Dendritic cell treated with granulocyte-macrophage colony-stimulating factor and Interleukin-4, amounts not matched to agents 40 ng/mL and 50 ng/mL, for 4 days (primary cell): Measurements from ENCODE around the gene HMGB3.
"Not testable (repeated sequence)": the region's sequence is repeated elsewhere in the genome, so short reads cannot be mapped to it uniquely, and the experiment has no call there.

Experiments used
- H3K27ac Mint-ChIP-seq: one replicate; pipeline ENCODE4 v1.8.0; 2022; ENCODE audit warnings: mild to moderate bottlenecking, mixed read lengths
- H3K27me3 Mint-ChIP-seq: one replicate; pipeline ENCODE4 v1.8.0; 2022; ENCODE audit warnings: mild to moderate bottlenecking, mixed read lengths
- H3K36me3 Mint-ChIP-seq: one replicate; pipeline ENCODE4 v1.8.0; 2022; ENCODE audit warnings: low read depth, mixed read lengths
- H3K4me1 Mint-ChIP-seq: one replicate; pipeline ENCODE4 v1.8.0; 2022; ENCODE audit warnings: low read depth, mixed read lengths
- H3K4me3 Mint-ChIP-seq: one replicate; pipeline ENCODE4 v1.8.0; 2022; ENCODE audit warnings: mild to moderate bottlenecking, moderate library complexity, mixed read lengths
- H3K9me3 Mint-ChIP-seq: one replicate; pipeline ENCODE4 v1.8.0; 2022; ENCODE audit warnings: mixed read lengths
- intact Hi-C: fragments of 100-400 bp; cut with micrococcal nuclease; formaldehyde crosslinking; loops from one replicate; pipeline ENCODE4 v1.15.0; 2022

The HMGB3 gene

GRCh38 chrX:150964416-150964815 is 18.7 kb upstream of the HMGB3 start:
- H3K36me3 Mint-ChIP-seq, intact Hi-C loops, H3K9me3 Mint-ChIP-seq, H3K27me3 Mint-ChIP-seq, H3K27ac Mint-ChIP-seq, H3K4me1 Mint-ChIP-seq, H3K4me3 Mint-ChIP-seq: not testable (repeated sequence)

- H3K36me3 Mint-ChIP-seq, result no peaks in the 10 kb centered on the region
- H3K4me3 Mint-ChIP-seq, result no peak overlapping the region
- H3K27me3 Mint-ChIP-seq, result peaks cover 2% of the 10 kb centered on the region
- no peaks in the 10 kb centered on the region for H3K9me3 Mint-ChIP-seq
- H3K4me1 Mint-ChIP-seq, result no peaks in the 10 kb centered on the region
- intact Hi-C loops, result no loop called here
- no peak overlapping the region for H3K27ac Mint-ChIP-seq
Measured at GRCh38 chrX:150966235-150966634, 16.9 kb upstream of the HMGB3 start.

DNA sequence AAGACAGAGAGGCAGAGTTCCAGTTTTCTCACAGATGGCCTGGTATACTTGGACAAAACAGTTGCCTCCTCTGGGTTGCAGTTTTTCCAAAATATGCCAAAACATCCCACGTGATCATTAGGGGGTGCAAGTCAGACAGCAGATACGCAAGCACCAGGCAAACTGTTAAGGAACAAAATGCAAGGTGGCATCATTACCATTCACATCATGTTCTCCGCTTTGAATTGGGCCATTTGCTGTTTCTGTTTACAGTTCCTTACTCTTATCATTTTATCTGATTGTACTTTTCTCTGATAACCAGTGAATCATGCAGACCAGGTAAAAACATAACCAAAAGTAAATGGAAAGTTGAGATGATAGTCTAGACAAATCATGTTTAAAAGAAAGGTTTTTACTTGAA is 16.4 kb upstream of the HMGB3 start:
- H3K36me3 Mint-ChIP-seq, result no peaks in the 10 kb centered on the region
- H3K4me3 Mint-ChIP-seq, result no peak overlapping the region
- peaks cover 2% of the 10 kb centered on the region for H3K27me3 Mint-ChIP-seq
- H3K9me3 Mint-ChIP-seq, result no peaks in the 10 kb centered on the region
- no peaks in the 10 kb centered on the region for H3K4me1 Mint-ChIP-seq
- no peak overlapping the region for H3K27ac Mint-ChIP-seq
- intact Hi-C loops, result no loop called here

GRCh38 chrX:150967786-150968185 is 15.3 kb upstream of the HMGB3 start:
- Mint-ChIP-seq H3K27ac (no peak overlapping the region), H3K36me3 (no peaks in the 10 kb centered on the region), H3K27me3 (peaks cover 3% of the 10 kb centered on the region), H3K9me3 (no peaks in the 10 kb centered on the region), H3K4me3 (no peak overlapping the region), H3K4me1 (no peaks in the 10 kb centered on the region)
- intact Hi-C loops, result no loop called here

DNA sequence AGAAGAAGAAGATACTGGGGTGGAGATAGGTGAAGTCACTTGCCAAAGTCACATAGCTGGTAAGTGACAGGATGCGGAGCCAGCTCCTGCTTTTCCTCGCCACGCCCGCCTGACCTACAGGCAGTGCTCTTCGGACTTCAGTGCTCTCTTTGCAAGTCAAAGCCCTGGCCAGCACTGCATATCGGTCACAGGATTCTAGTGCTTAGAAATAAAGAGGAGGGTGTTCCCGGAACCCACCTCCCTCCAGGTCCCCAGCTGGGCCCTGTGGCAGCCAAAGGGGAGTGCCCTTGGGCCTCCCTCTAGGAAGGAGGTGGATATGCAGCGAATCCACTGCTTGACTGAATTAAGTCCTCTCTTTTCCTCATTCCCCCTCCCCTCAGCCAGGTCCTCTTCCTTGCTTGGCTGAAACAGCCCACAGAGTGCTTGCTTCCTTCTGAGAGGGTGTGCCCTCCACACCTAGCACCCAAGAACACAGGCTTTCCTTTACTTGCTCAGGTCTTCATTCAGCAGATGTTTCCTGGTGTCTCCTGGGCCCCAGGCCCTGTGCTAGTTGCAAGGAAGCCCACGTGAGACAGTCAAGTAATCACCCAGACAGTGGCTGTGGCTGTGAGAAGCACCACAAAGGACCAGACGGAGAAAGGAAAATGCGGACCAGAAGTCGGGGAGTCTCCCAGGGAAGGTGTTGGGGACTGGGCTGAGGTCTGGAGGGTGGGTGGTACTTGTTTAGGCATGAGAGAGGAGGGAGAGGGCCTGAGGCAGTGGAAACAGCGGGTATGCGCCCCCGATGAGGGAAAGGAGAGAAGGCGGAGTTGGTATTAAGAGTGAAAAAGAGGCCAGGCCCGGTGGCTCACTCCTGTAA is 14.0 kb upstream of the HMGB3 start:
- Mint-ChIP-seq H3K9me3 (no peaks in the 10 kb centered on the region), H3K27ac (no peak overlapping the region), H3K4me1 (no peaks in the 10 kb centered on the region), H3K4me3 (no peak overlapping the region), H3K27me3 (peaks cover 3% of the 10 kb centered on the region), H3K36me3 (no peaks in the 10 kb centered on the region)
- intact Hi-C loops, result no loop called here

DNA sequence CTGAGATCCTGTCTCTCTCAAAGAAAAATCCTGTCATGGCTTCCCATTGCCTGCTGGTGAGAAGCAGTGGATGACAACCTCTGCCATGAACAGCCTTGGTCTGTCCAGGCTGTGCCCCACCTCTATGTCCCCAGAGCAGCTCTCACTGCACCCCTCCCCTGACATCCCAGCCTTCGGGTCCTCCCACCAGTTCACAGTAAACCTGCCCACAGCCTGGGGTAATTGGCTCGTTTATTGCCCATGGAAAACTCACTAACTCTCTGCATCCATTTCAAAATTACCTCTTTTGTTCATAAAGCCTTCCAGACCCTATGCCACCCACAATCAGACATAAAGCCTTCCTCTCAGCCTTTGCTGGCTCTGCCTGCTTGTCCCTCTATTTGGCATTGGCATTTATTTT is 10.7 kb upstream of the HMGB3 start:
- intact Hi-C loops, result no loop called here
- Mint-ChIP-seq H3K27me3 (peaks cover 3% of the 10 kb centered on the region), H3K27ac (no peak overlapping the region), H3K4me3 (no peak overlapping the region), H3K9me3 (no peaks in the 10 kb centered on the region), H3K4me1 (peaks cover 6% of the 10 kb centered on the region), H3K36me3 (no peaks in the 10 kb centered on the region)

GRCh38 chrX:150975655-150976390 is 7.3 kb upstream of the HMGB3 start:
- H3K27me3 Mint-ChIP-seq, result peaks cover 4% of the 10 kb centered on the region
- H3K9me3 Mint-ChIP-seq, result no peaks in the 10 kb centered on the region
- no peak overlapping the region for H3K27ac Mint-ChIP-seq
- H3K36me3 Mint-ChIP-seq, result no peaks in the 10 kb centered on the region
- intact Hi-C loops, result no loop called here
- H3K4me3 Mint-ChIP-seq, result no peak overlapping the region
- H3K4me1 Mint-ChIP-seq, result peaks cover 6% of the 10 kb centered on the region

DNA sequence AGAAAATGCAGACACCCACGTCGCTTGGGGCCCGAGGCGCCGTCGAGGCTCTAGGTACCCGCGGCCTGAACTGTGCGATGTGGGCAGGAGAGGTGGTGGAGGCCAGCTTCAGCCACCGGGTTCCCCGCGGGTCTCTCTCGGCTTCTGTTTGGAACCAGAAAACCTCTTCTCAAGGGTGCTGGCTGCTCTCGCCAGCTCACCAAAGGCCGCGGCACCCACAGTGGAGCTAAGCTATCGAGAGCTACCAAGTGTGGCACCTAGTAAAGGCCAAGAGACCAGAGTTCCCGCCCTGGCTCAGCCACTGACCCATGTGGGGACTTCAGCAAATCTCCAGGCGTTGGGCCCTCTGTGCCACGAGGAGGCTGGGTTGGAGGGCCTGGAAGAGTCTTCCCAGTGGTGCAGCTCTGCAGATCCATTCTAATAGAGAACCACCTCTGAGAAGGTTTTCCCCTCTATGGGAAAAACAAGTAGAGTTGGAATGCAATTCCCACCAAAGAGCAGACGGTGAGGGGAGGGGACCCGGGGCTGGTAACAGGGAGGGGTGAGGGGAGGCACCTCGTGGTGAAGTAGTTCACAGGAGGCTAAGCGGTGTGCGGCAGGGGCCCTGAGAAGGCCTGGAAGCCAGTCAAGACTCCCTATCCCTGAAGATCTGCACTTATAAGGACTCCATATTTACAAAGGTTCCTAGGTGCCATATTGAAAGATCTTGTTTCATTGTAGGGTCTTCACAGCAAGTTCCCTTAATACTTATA is 5.5 kb upstream of the HMGB3 start:
- Mint-ChIP-seq H3K27me3 (peaks cover 6% of the 10 kb centered on the region), H3K36me3 (no peaks in the 10 kb centered on the region), H3K4me3 (no peak overlapping the region), H3K27ac (no peak overlapping the region), H3K4me1 (peaks cover 15% of the 10 kb centered on the region), H3K9me3 (no peaks in the 10 kb centered on the region)
- intact Hi-C loops, result no loop called here

DNA sequence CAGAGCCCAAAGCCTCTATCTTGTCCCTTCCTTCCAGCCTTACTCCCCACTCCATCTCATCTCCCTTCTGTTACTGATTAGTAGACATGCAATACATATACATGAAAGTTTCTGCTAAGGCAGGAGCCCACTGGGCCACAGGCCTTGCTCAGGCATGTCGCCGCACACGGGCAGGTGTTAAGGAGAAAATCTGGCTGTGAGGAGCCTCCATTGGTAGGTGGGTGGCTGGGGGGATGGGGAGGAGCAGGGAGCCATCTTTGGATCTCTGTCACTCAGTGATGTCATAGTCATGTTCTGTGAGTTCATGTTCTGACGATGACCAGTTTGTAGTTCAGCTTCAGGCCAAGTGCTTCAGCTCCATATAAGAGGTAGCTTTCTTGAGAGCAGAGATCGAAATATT is 2.9 kb upstream of the HMGB3 start:
- no peak overlapping the region for H3K27ac Mint-ChIP-seq
- no peak overlapping the region for H3K4me3 Mint-ChIP-seq
- no peaks in the 10 kb centered on the region for H3K36me3 Mint-ChIP-seq
- intact Hi-C loops, result no loop called here
- H3K4me1 Mint-ChIP-seq, result peaks cover 20% of the 10 kb centered on the region
- H3K9me3 Mint-ChIP-seq, result no peaks in the 10 kb centered on the region
- H3K27me3 Mint-ChIP-seq, result peaks cover 11% of the 10 kb centered on the region

DNA sequence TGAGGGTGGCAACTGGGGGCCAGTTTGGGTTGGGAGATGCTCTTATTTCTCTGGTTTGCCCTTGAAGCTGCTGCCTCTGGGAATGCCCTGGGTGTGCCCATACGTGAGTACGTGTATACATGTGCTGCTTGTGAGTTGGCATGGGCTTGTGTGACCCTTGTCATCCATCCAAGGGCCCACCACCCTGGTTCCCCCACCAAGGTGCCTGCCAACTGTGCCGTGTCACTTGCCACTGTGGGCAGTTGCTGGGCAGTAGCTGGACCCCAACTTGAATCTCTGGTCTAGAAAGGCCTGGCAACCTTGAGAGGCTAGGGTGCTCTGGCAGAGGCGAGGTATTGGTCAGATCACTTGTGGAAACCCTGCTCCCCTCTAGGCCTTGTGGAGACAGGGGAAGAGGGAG is 2.4 kb upstream of the HMGB3 start:
- no peak overlapping the region for H3K27ac Mint-ChIP-seq
- H3K27me3 Mint-ChIP-seq, result peaks cover 13% of the 10 kb centered on the region
- no peaks in the 10 kb centered on the region for H3K9me3 Mint-ChIP-seq
- H3K4me3 Mint-ChIP-seq, result no peak overlapping the region
- H3K4me1 Mint-ChIP-seq, result peaks cover 22% of the 10 kb centered on the region
- intact Hi-C loops, result no loop called here
- no peaks in the 10 kb centered on the region for H3K36me3 Mint-ChIP-seq

GRCh38 chrX:150982235-150982787 is 824 bp upstream of the HMGB3 start:
- H3K27ac Mint-ChIP-seq, result peak overlapping the region; percentile 74

DNA sequence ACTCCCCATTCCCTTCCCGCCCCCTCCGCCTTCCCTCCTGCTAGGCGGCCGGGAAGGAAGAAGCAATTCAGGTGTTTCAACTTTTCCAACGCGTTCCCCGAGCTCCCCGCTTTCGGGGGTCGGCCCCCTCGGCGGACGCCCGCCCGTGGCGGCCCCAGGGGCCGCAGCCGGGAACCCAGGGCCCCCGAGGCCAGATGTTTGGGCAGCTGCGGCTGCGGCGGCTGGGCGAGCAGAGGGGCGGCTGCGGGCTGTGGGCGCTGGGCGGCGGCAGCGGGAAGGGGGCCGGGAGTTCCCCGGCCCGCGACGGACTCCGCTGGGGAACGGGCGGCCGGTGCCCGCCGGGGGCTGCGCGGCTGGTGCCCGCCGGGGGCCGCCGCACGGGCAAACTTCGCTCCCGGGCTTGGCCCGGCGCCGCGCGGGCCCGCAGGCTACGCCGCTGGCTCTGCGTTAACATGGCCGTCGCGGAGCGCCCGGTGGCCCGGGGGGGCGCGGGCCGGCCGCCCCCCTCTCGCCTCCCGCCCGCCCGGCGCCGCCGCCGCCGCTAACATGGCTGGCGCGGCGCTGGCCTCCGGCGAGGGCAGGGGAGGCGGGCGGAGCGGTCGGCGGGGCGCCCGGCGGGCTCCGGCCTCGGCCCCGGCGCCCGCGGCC is 510 bp downstream of the HMGB3 start:
- intact Hi-C loops, result loop anchor here (2.0 kb wide), 1 partner anchor 85 kb away; the partner anchor contains the start of gene CD99L2
- Mint-ChIP-seq H3K36me3 (no peaks in the 10 kb centered on the region), H3K27ac (no peak overlapping the region), H3K27me3 (peaks cover 12% of the 10 kb centered on the region), H3K9me3 (no peaks in the 10 kb centered on the region), H3K4me3 (peak overlapping the region; percentile 75), H3K4me1 (peaks cover 21% of the 10 kb centered on the region)

More at GRCh38 chrX:150982235-150982787, 824 bp upstream of the HMGB3 start:
- peaks cover 21% of the 10 kb centered on the region for H3K4me1 Mint-ChIP-seq
- peaks cover 12% of the 10 kb centered on the region for H3K27me3 Mint-ChIP-seq
- H3K4me3 Mint-ChIP-seq, result peak overlapping the region; percentile 75
- no peaks in the 10 kb centered on the region for H3K36me3 Mint-ChIP-seq
- intact Hi-C loops, result loop anchor here (2.0 kb wide), 1 partner anchor 84 kb away; the partner anchor contains the start of gene CD99L2
- no peaks in the 10 kb centered on the region for H3K9me3 Mint-ChIP-seq

DNA sequence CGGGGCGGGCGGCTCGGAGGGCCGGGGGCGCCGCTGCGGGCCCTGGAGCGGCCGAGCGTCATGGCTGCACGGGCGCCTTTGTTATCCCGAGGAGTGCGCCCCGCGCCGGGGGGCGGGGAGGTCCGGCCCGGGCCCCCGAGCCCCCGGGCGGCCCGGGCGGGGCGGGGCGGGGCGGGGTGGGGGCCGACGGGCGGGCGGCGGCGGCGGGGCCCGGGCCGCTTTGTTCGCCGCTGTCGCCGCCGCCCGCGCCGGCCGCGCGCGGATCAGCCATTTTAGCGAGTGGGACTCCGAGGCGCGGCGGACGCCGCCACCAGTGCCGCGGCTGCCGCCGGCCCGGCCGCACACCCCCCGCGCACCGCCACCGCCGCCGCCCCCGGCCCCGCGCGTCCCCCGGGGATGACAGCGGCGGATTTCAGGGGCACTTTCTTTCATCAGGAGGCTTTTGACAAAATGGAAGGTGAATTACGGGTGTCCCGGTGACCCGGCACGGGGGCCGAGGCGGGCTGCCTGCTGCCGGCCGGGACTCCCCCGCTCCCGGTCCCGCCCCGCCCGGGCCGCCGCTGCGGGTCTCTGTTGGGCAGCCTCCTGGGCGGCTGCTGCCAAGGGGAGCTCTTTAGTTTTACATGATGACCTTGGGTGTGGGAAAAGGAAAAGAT is 1.2 kb downstream of the HMGB3 start:
- Mint-ChIP-seq H3K36me3 (no peaks in the 10 kb centered on the region), H3K4me1 (peaks cover 21% of the 10 kb centered on the region), H3K9me3 (no peaks in the 10 kb centered on the region), H3K27me3 (peaks cover 12% of the 10 kb centered on the region), H3K4me3 (peak overlapping the region; percentile 66), H3K27ac (peak overlapping the region; percentile 27)
- intact Hi-C loops, result no loop called here
